Measurements from ENCODE around the gene OR4D1.

The OR4D1 gene

GRCh38 chr17:58174871-58175270 is 26.7 kb downstream of the OR4D1 start:
- no peak overlapping the region for H3K4me3 ChIP-seq (ENCODE audit: insufficient read depth, low read length, poor library complexity, severe bottlenecking)

GRCh38 chr17:58176200-58176599 is 28.0 kb downstream of the OR4D1 start:
- Histone ChIP-seq H3K4me3 (ENCODE audit: insufficient read depth, low read length, poor library complexity, severe bottlenecking) (no peak overlapping the region), H3K36me3 (ENCODE audit: low read length) (no peaks in the 10 kb centered on the region), H3K9me3 (ENCODE audit: insufficient read depth, low read length) (no peaks in the 10 kb centered on the region), H3K4me2 (ENCODE audit: low read depth, low read length, poor library complexity, severe bottlenecking) (no peak overlapping the region), H3K79me2 (ENCODE audit: insufficient read depth, low read length) (no peaks in the 10 kb centered on the region), H3K27ac (ENCODE audit: low read depth, low read length) (no peak overlapping the region), H3K9ac (ENCODE audit: low read length) (no peak overlapping the region), H3K9me2 (replicated peaks; ENCODE audit: insufficient read depth, low read length) (no peaks in the 10 kb centered on the region), H2AFZ (ENCODE audit: low read depth, low read length, severe bottlenecking) (no peak overlapping the region), H3F3A (ENCODE audit: insufficient read depth) (no peaks in the 10 kb centered on the region), H3K27me3 (ENCODE audit: low read length) (no peaks in the 10 kb centered on the region), H4K20me1 (ENCODE audit: low read depth, low read length) (no peaks in the 10 kb centered on the region)
- TF ChIP-seq EZH2phosphoT487 (conservative IDR thresholded peaks at IDR 0.05; ENCODE audit: low read length), result no peak
- TF ChIP-seq CTCF (IDR thresholded peaks at IDR 0.05; ENCODE audit: insufficient read depth, low read length, poor library complexity, severe bottlenecking), result no peak

More at GRCh38 chr17:58174871-58175270, 26.7 kb downstream of the OR4D1 start:
- Histone ChIP-seq H3K36me3 (ENCODE audit: low read length) (no peaks in the 10 kb centered on the region), H2AFZ (ENCODE audit: low read depth, low read length, severe bottlenecking) (no peak overlapping the region), H3K9me2 (replicated peaks; ENCODE audit: insufficient read depth, low read length) (no peaks in the 10 kb centered on the region), H3K9me3 (ENCODE audit: insufficient read depth, low read length) (no peaks in the 10 kb centered on the region), H3K27ac (ENCODE audit: low read depth, low read length) (no peak overlapping the region), H3K9ac (ENCODE audit: low read length) (no peak overlapping the region), H3K4me2 (ENCODE audit: low read depth, low read length, poor library complexity, severe bottlenecking) (no peak overlapping the region), H3K79me2 (ENCODE audit: insufficient read depth, low read length) (no peaks in the 10 kb centered on the region), H3K27me3 (ENCODE audit: low read length) (no peaks in the 10 kb centered on the region), H3F3A (ENCODE audit: insufficient read depth) (no peaks in the 10 kb centered on the region), H4K20me1 (ENCODE audit: low read depth, low read length) (no peaks in the 10 kb centered on the region)
- TF ChIP-seq CTCF (IDR thresholded peaks at IDR 0.05; ENCODE audit: insufficient read depth, low read length, poor library complexity, severe bottlenecking) (no peak), EZH2phosphoT487 (conservative IDR thresholded peaks at IDR 0.05; ENCODE audit: low read length) (no peak)

- no peaks in the 10 kb centered on the region for H4K20me1 ChIP-seq (ENCODE audit: low read depth, low read length)
- no peak overlapping the region for H2AFZ ChIP-seq (ENCODE audit: low read depth, low read length, severe bottlenecking)
- no peaks in the 10 kb centered on the region for H3K27me3 ChIP-seq (ENCODE audit: low read length)
- no peak for TF ChIP-seq EZH2phosphoT487 (conservative IDR thresholded peaks at IDR 0.05; ENCODE audit: low read length)
- no peak for TF ChIP-seq CTCF (IDR thresholded peaks at IDR 0.05; ENCODE audit: insufficient read depth, low read length, poor library complexity, severe bottlenecking)
- no peaks in the 10 kb centered on the region for H3K9me3 ChIP-seq (ENCODE audit: insufficient read depth, low read length)
- H3F3A ChIP-seq (ENCODE audit: insufficient read depth), result no peaks in the 10 kb centered on the region
- no peaks in the 10 kb centered on the region for H3K79me2 ChIP-seq (ENCODE audit: insufficient read depth, low read length)
- H3K4me2 ChIP-seq (ENCODE audit: low read depth, low read length, poor library complexity, severe bottlenecking), result no peak overlapping the region
- H3K4me3 ChIP-seq (ENCODE audit: insufficient read depth, low read length, poor library complexity, severe bottlenecking), result no peak overlapping the region
- H3K9me2 ChIP-seq (replicated peaks; ENCODE audit: insufficient read depth, low read length), result no peaks in the 10 kb centered on the region
- no peak overlapping the region for H3K9ac ChIP-seq (ENCODE audit: low read length)
- H3K27ac ChIP-seq (ENCODE audit: low read depth, low read length), result no peak overlapping the region
- no peaks in the 10 kb centered on the region for H3K36me3 ChIP-seq (ENCODE audit: low read length)
These were observed 33.6 kb downstream of the OR4D1 start for GRCh38 chr17:58181796-58182195.
